Glutamatergic neuron (in vitro differentiated cells): ENCODE data around the gene GSK3A. TPM values are rescaled to one million over a fixed set of nuclear protein-coding genes. Genes with fewer than 3 reads are reported as not detected.

Experiments used
- DNase-seq: peaks from one replicate; pipeline ENCODE4 v3.0.0; 2022
- H3K27ac Mint-ChIP-seq: one replicate; pipeline ENCODE4 v1.8.0; 2020; ENCODE audit warnings: mild to moderate bottlenecking, mixed read lengths, inconsistent platforms; ENCODE audit not compliant: unreplicated experiment
- H3K27me3 Mint-ChIP-seq: one replicate; pipeline ENCODE4 v1.8.0; 2020; ENCODE audit warnings: mild to moderate bottlenecking, moderate library complexity, mixed read lengths, inconsistent platforms; ENCODE audit not compliant: unreplicated experiment
- H3K36me3 Mint-ChIP-seq: one replicate; pipeline ENCODE4 v1.8.0; 2020; ENCODE audit warnings: mild to moderate bottlenecking, mixed read lengths, inconsistent platforms; ENCODE audit not compliant: unreplicated experiment
- H3K4me1 Mint-ChIP-seq: one replicate; pipeline ENCODE4 v1.8.0; 2020; ENCODE audit warnings: mild to moderate bottlenecking, low read depth, mixed read lengths, inconsistent platforms; ENCODE audit not compliant: unreplicated experiment
- H3K4me3 Mint-ChIP-seq: one replicate; pipeline ENCODE4 v1.8.0; 2020; ENCODE audit warnings: mild to moderate bottlenecking, mixed read lengths, inconsistent platforms; ENCODE audit not compliant: unreplicated experiment
- H3K9me3 Mint-ChIP-seq: one replicate; pipeline ENCODE4 v1.8.0; 2020; ENCODE audit warnings: mild to moderate bottlenecking, moderate library complexity, mixed read lengths, inconsistent platforms; ENCODE audit not compliant: unreplicated experiment
- total RNA-seq: library from RNA; stranded (reverse); fragmentation: NEBNext Ultra II Directional; extraction: Animal tissue kit (Norgen Biotek cat#: 25700); gene quantifications from one replicate; pipeline ENCODE4 v1.2.1, GENCODE V29; 2021; ENCODE audit not compliant: unreplicated experiment
- TF ChIP-seq, protein P1 (sequence below): fragments of 200-600 bp; sonication (generic); IDR thresholded peaks from one replicate; pipeline ENCODE4 v1.5.0; 2021; ENCODE audit not compliant: partially characterized antibody, unreplicated experiment

Gene GSK3A
- total RNA-seq, 1 donor from 2014 or later = 83.2 TPM

- TF ChIP-seq, protein P1, sequence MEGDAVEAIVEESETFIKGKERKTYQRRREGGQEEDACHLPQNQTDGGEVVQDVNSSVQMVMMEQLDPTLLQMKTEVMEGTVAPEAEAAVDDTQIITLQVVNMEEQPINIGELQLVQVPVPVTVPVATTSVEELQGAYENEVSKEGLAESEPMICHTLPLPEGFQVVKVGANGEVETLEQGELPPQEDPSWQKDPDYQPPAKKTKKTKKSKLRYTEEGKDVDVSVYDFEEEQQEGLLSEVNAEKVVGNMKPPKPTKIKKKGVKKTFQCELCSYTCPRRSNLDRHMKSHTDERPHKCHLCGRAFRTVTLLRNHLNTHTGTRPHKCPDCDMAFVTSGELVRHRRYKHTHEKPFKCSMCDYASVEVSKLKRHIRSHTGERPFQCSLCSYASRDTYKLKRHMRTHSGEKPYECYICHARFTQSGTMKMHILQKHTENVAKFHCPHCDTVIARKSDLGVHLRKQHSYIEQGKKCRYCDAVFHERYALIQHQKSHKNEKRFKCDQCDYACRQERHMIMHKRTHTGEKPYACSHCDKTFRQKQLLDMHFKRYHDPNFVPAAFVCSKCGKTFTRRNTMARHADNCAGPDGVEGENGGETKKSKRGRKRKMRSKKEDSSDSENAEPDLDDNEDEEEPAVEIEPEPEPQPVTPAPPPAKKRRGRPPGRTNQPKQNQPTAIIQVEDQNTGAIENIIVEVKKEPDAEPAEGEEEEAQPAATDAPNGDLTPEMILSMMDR = no peak
- Mint-ChIP-seq H3K36me3 (no peaks in the 10 kb centered on the region), H3K4me3 (peak overlapping the region; percentile 93), H3K9me3 (peaks cover 13% of the 10 kb centered on the region), H3K27ac (peak overlapping the region; percentile 80), H3K27me3 (peaks cover 9% of the 10 kb centered on the region), H3K4me1 (peaks cover 15% of the 10 kb centered on the region)
- peak; percentile 58 for DNase-seq
These were observed 25.5 kb downstream of the GSK3A start for GRCh38 chr19:42216653-42217519.

- TF ChIP-seq, protein P1 = no peak
- peaks cover 10% of the 10 kb centered on the region for H3K9me3 Mint-ChIP-seq
- H3K4me3 Mint-ChIP-seq = no peak overlapping the region
- H3K36me3 Mint-ChIP-seq = no peaks in the 10 kb centered on the region
- H3K4me1 Mint-ChIP-seq = peaks cover 11% of the 10 kb centered on the region
- DNase-seq = no peak
- no peak overlapping the region for H3K27ac Mint-ChIP-seq
- peaks cover 5% of the 10 kb centered on the region for H3K27me3 Mint-ChIP-seq
These were observed 27.5 kb downstream of the GSK3A start for GRCh38 chr19:42214810-42215485.

DNA sequence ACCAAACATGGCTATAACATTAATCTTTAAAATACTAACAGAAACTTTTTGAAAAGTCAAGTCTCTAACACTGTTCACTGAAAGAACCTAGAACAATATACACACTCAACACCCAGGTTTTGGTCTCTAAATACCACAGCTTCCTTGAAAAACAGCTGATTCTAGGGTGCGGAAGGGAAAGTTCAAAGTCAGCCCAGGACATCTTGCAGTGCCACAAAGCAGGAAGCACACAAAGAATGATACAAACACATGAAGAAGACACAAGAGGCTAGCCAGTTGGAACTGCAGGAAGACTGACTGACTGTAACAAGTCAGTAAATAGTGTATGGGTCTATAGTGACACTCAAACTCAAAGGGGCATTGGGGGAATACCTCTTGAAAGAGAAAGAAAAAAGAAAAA is 29.5 kb downstream of the GSK3A start:
- TF ChIP-seq, protein P1 = no peak
- H3K27ac Mint-ChIP-seq = no peak overlapping the region
- H3K4me1 Mint-ChIP-seq = peaks cover 8% of the 10 kb centered on the region
- DNase-seq = no peak
- peaks cover 5% of the 10 kb centered on the region for H3K27me3 Mint-ChIP-seq
- H3K36me3 Mint-ChIP-seq = peaks cover 3% of the 10 kb centered on the region
- H3K9me3 Mint-ChIP-seq = peaks cover 6% of the 10 kb centered on the region
- H3K4me3 Mint-ChIP-seq = no peak overlapping the region

- DNase-seq = no peak
- H3K4me1 Mint-ChIP-seq = no peaks in the 10 kb centered on the region
These were observed 33.8 kb downstream of the GSK3A start for GRCh38 chr19:42208612-42209011.

More at GRCh38 chr19:42208612-42209011, 33.8 kb downstream of the GSK3A start:
- Mint-ChIP-seq H3K27ac (no peak overlapping the region), H3K4me3 (no peak overlapping the region), H3K36me3 (peaks cover 5% of the 10 kb centered on the region), H3K27me3 (peaks cover 4% of the 10 kb centered on the region), H3K9me3 (peaks cover 2% of the 10 kb centered on the region)
- TF ChIP-seq, protein P1 = no peak
